Activated effector memory CD4-positive, alpha-beta T cell treated with anti-CD3 and anti-CD28 coated beads, Interleukin-2, amount 50 U/mL, for 16 hours (primary cell): ENCODE measurements around the gene TFCP2.
A peak's percentile ranks its signal among the peaks of the same experiment; 100 is the strongest.
"Not testable (repeated sequence)": the region's sequence is repeated elsewhere in the genome, so short reads cannot be mapped to it uniquely, and the experiment has no call there.

Experiments used
- DNase-seq: peaks from one replicate; pipeline ENCODE4 v3.0.0-alpha.2; 2020

The TFCP2 gene

GRCh38 chr12:51078346-51078745 is 94.6 kb downstream of the TFCP2 start:
- not testable (repeated sequence) for DNase-seq

- no peak for DNase-seq
These were observed 95.0 kb downstream of the TFCP2 start for GRCh38 chr12:51077930-51078329.

- DNase-seq = peak; percentile 63
These were observed 96.6 kb downstream of the TFCP2 start for GRCh38 chr12:51076236-51076930.

GRCh38 chr12:51075390-51075789 is 97.5 kb downstream of the TFCP2 start:
- no peak for DNase-seq

GRCh38 chr12:51071663-51072062 is 101.3 kb downstream of the TFCP2 start:
- DNase-seq = no peak

- DNase-seq = no peak
These were observed 102.9 kb downstream of the TFCP2 start for GRCh38 chr12:51070004-51070403.

GRCh38 chr12:51067771-51068170 is 105.2 kb downstream of the TFCP2 start:
- no peak for DNase-seq

- DNase-seq = no peak
These were observed 105.7 kb downstream of the TFCP2 start for GRCh38 chr12:51067229-51067628.

- DNase-seq = no peak
These were observed 107.4 kb downstream of the TFCP2 start for GRCh38 chr12:51065530-51065929.

- no peak for DNase-seq
These were observed 110.1 kb downstream of the TFCP2 start for GRCh38 chr12:51062631-51063397.

- DNase-seq = peak; percentile 19
These were observed 113.8 kb downstream of the TFCP2 start for GRCh38 chr12:51059086-51059485.

GRCh38 chr12:51056242-51056641 is 116.7 kb downstream of the TFCP2 start:
- no peak for DNase-seq

- no peak for DNase-seq
These were observed 117.9 kb downstream of the TFCP2 start for GRCh38 chr12:51055060-51055459.

- DNase-seq = no peak
These were observed 121.1 kb downstream of the TFCP2 start for GRCh38 chr12:51051787-51052186.

GRCh38 chr12:51049525-51049924 is 123.4 kb downstream of the TFCP2 start:
- no peak for DNase-seq

- DNase-seq = peak; percentile 65
These were observed 124.2 kb downstream of the TFCP2 start for GRCh38 chr12:51048661-51049251.

- peak; percentile 96 for DNase-seq
These were observed 125.0 kb downstream of the TFCP2 start, which contains the start of gene LETMD1 for GRCh38 chr12:51047655-51048540. LETMD1 (plus strand) TSS chr12:51048327; CDS start chr12:51048357, 30 bp downstream.
